Hepatocyte (in vitro differentiated cells): ENCODE data around the gene UNC13D.
"Not testable (repeated sequence)": the region's sequence is repeated elsewhere in the genome, so short reads cannot be mapped to it uniquely, and the experiment has no call there.

Source experiments
- EZH2 ChIP-seq: fragments of 200-600 bp; sonication (generic); IDR thresholded peaks from 2 replicates; pipeline ENCODE4 v1.6.1; 2016; ENCODE audit warnings: antibody characterized with exemption, mild to moderate bottlenecking, borderline replicate concordance
- EZH2phosphoT487 ChIP-seq: fragments of 200-600 bp; sonication (generic); IDR thresholded peaks from one replicate; pipeline ENCODE4 v1.6.1; 2018; ENCODE audit warnings: antibody characterized with exemption, mild to moderate bottlenecking, low read depth, moderate library complexity; ENCODE audit not compliant: unreplicated experiment, severe bottlenecking
- TF ChIP-seq, protein P1 (sequence below): fragments of 200-600 bp; sonication (generic); IDR thresholded peaks from 2 replicates; pipeline ENCODE4 v1.5.1; 2016; ENCODE audit warnings: antibody characterized with exemption, mild to moderate bottlenecking; ENCODE audit not compliant: poor library complexity

DNA sequence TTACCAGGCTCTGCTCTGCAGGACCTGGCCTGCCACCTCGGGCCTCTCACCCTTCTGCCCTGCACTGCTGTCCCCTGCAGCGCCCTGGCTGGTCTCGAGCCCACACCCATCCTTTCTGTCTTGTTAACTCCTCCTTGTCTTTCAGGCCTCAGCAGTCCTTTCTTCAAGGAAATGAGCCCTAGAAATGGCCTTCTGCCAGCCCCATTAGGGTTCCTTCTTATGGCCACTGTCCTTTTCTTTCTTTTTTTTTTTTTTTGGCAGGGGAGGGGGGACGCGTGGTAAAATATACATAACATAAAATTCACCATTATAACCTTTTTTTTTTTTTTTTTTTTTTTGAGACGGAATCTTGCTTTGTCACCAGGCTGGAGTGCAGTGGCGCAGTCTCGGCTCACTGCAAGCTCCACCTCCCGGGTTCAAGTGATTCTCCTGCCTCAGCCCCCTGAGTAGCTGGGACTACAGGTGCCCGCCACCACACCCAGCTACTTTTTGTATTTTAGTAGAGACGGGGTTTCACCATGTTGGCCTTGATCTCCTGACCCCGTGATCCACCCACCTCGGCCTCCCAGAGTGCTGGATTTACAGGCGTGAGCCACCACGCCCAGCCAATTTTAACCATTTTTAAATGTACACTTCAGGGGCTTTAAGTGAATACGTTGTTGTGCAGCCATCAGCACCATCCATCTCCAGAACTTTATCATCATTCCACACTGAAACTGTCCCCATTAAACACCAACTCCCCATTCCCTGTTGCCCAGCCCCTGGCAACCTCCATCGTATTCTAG is 21.4 kb upstream of the UNC13D start:
- TF ChIP-seq, protein P1, sequence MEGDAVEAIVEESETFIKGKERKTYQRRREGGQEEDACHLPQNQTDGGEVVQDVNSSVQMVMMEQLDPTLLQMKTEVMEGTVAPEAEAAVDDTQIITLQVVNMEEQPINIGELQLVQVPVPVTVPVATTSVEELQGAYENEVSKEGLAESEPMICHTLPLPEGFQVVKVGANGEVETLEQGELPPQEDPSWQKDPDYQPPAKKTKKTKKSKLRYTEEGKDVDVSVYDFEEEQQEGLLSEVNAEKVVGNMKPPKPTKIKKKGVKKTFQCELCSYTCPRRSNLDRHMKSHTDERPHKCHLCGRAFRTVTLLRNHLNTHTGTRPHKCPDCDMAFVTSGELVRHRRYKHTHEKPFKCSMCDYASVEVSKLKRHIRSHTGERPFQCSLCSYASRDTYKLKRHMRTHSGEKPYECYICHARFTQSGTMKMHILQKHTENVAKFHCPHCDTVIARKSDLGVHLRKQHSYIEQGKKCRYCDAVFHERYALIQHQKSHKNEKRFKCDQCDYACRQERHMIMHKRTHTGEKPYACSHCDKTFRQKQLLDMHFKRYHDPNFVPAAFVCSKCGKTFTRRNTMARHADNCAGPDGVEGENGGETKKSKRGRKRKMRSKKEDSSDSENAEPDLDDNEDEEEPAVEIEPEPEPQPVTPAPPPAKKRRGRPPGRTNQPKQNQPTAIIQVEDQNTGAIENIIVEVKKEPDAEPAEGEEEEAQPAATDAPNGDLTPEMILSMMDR, result not testable (repeated sequence)
- TF ChIP-seq EZH2, EZH2phosphoT487: not testable (repeated sequence)
